NCI-H748 (cell line): ENCODE data around the gene PPM1D.

Experiments
- DNase-seq: peaks from one replicate; lab custom pipeline; 2025; ENCODE audit not compliant: unreplicated experiment; lab: John Stamatoyannopoulos, UW

Gene PPM1D

DNA sequence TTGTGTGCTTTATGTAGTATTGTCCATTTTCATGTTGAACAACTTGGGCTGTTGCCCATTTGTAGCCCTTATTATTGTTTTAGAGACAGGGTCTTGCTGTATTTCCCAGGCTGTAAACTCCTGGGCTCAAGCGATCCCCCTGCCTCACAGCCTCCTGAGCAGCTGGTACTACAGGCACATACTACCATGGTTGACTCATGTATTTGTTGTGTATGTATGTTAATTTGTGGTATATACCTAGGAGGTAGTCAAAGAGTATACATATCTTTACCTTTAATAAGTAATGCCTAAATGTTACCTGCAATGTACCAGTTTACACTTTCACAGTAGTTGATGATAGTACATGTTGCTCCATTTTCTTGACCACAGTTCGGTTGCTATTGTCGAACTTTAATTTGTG lies 18.1 kb downstream of the PPM1D start:
- no peak for DNase-seq

DNA sequence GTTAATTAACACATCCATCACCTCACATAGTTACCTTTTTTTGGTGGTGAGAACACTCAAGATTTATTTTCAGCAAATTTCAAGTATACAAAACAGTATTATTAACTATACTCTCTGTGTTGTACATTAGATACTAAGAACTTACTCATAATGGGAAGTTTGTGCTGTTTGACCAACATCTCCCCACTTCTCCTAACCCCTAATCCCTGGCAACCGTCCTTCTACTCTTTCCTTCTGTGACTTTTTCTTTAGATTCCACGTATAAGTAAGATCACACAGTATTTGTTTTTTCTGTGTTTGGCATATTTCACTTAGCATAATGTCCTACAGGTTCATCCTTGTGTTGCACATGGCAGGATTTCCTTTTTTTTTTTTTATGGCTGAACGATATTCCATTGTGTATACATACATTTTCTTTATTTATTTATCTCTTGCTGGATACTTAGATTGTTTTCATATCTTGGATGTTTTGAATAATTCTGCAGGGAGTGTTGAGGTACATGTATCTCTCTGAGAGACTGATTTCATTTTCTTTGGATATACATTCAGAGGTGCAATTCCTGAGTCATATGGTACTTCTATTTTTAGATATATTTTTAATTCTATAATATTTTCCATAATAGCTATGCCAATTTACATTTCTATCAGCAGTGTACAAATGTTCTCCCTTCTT lies 19.0 kb downstream of the PPM1D start:
- no peak for DNase-seq

DNA sequence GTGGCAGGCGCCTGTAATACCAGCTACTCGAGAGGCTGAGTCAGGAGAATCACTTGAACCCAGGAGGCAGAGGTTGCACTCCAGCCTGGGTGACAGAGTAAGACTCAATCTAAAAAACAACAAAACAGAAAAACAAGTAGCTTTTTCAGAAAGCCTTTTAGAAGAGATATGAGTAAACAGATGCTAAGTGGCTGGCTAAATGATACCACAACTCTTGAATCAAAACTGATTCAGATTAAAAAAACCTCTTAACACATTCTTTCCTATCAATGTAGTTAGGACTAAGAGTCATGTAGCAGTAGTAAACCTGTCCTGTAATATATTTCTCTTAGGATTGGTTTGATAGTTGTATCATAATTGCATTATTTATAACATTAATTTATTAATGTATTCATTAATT lies 23.0 kb downstream of the PPM1D start:
- DNase-seq = no peak

GRCh38 chr17:60623415-60623814 lies 23.4 kb downstream of the PPM1D start:
- DNase-seq = no peak

DNA sequence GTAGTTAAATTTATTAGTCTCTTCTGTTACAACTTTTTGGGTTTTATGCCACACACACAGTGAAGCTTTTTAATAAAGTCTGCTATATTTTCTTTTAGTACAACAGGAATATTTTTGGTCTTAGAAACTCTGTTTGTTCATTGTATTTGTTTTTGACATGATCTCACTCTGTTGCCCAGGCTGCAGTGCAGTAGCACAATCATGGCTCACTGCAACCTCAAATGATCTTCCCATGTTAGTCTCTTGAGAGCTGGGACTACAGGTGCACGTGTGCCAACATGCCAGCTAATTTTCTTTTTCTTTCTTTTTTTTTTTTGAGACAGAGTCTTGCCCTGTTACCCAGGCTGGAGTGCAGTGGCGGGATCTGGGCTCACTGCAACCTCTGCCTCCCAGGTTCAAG lies 27.1 kb downstream of the PPM1D start:
- DNase-seq = no peak

- no peak for DNase-seq
Measured at GRCh38 chr17:60628252-60628889, 28.4 kb downstream of the PPM1D start.

- DNase-seq = no peak
Measured at GRCh38 chr17:60629120-60629519, 29.1 kb downstream of the PPM1D start.

GRCh38 chr17:60630352-60630751 lies 30.4 kb downstream of the PPM1D start:
- DNase-seq = no peak

DNA sequence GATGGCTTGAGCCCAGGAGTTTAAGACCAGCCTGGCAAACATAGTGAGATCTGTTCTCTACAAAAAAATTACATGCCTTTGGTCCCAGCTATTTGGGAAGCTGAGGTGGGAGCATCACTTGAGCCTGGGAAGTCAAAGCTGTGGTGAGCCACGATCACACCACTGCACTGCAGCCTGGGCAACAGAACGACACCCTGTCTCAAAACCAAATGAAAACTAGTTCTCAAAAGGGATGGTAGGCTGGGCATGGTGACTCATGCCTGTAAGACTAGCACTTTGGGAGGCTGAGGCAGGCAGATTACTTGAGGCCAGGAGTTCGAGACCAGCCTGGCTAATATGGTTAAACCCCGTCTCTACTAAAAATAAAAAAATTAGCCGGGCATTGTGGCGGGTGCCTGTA lies 31.1 kb downstream of the PPM1D start:
- DNase-seq = no peak

GRCh38 chr17:60637683-60638082 lies 37.7 kb downstream of the PPM1D start:
- no peak for DNase-seq

DNA sequence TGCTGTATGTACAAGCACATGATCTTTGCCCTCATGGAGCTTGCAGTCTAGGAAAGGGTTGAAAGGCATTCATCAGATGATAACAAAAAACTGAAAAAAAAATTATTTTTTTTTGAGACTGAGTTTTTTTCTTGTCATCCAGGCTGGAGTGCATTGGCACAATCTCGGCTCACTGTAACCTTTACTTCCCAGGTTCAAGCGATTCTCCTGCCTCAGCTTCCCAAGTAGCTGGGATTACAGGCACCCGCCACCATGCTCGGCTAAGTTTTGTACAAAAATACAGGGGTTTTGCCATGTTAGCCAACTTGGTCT lies 39.0 kb downstream of the PPM1D start:
- no peak for DNase-seq

DNA sequence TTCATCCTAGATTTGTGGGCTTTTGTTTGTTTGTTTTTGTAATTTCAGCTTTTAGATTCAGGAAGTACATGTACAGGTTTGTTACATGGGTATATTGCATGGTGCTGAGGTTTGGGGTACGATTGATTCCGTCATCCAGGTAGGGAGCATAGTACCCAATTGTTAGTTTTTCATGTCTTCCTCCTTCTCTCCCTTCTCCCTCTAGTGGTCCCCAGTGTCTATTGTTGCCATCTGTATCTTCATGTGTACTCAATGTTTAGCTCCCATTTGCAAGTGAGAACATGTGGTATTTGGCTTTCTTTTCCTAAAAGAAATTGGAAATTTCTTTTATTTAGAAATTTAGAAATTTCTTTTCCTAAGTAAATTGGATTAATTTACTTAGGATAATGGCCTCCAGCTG lies 40.5 kb downstream of the PPM1D start:
- no peak for DNase-seq

- DNase-seq = no peak
Measured at GRCh38 chr17:60641126-60641525, 41.1 kb downstream of the PPM1D start.

DNA sequence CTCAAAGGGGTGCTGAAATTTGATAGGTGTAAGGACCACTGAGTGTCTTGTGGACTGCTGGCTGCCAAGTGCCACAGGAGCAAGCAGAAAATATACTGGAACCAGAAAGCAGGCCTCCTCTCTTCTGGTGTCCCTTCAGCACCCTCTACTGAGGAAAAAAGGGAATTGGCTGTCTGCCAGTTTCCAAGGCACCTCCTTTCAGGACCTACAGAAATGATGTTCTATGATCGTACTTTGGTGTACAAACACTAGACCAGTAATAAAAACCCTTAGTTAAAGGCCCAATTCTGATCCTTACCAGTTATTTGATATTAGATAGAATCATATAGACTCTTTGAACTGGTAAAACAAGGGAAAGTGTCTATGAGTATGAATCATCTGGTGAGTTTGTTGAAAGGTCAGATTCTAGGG lies 41.8 kb downstream of the PPM1D start:
- DNase-seq = peak; percentile 82

DNA sequence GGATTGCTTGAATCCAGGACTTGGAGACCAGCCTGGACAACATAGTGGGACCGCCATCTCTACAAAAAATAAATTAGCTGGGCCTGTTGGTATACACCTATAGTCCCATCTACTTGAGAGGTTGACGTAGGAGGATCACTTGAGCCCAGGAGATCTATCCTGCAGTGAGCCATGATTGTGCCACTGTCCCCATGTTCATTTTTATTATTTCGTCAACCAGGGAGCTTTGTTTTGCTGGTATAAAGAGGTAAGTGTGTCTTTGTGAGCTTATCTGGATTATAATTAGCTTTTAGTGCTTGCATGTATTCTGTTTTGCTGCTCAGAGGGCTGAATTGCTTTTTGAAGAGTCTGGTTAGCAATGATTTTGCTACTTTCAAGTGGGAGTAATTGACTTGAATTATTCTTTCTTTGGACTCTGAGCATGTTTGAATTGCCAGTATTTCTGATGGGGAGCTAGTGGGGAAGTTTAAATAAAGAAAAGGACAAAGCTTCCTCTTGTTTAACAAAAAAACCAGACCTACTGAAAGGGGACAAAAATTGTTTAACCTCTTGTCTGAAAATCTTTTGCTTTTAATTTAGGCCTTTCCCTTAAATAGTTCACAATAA lies 46.0 kb downstream of the PPM1D start:
- DNase-seq = peak; percentile 3

DNA sequence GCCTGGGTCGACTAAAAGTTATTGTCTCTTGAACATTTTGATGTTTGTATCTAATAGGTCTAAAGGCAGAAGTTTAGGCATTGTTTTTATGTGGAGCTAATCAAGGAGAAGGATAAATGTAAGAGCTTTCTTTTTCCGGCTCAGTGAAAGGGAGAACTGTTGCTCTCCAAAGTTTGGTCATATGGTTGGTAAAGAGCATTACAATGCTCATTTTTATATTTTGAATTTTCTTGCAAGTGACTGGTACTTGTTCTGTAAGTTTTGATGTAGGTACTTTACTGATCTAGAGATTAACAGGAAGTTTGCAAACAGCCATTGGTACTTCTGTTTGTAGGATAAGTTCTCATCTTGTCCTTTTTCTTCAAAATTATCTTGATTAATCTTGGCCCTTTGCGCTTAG lies 46.7 kb downstream of the PPM1D start:
- DNase-seq = no peak

DNA sequence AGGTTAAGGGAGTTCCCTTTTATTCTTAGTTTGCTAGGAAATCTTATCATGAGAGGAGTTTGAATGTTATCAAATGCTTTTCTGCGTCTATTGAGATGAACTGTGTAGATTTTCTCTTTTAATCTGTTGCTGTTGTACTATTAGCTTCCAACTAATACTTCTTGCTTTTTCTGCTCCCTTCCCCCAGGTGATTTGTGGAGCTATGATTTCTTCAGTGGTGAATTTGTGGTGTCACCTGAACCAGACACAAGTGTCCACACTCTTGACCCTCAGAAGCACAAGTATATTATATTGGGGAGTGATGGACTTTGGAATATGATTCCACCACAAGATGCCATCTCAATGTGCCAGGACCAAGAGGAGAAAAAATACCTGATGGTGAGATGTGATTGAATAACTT lies 47.7 kb downstream of the PPM1D start:
- no peak for DNase-seq

- DNase-seq = no peak
Measured at GRCh38 chr17:60652454-60653247, 52.7 kb downstream of the PPM1D start.

GRCh38 chr17:60653569-60653968 lies 53.6 kb downstream of the PPM1D start:
- DNase-seq = no peak

GRCh38 chr17:60656499-60656898 lies 56.5 kb downstream of the PPM1D start:
- DNase-seq = no peak

DNA sequence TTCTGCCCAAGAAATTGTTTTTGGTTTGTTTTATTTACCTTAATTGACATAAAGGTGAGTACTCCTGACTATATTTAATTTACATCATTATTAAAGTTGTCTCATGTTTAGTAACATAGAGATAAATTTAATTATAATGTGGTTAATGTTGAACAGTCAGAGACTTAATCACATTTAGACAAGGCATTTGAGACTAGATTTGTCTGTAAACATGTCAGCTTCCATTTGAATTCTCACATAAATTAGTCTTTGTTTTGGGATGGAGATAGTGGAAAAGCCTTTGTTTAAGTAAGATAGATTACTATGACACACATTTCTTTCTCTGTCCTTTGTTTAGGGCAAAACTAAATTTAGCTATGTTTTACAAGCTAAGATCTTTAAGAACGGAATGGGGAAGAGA lies 59.2 kb downstream of the PPM1D start:
- DNase-seq = no peak

DNA sequence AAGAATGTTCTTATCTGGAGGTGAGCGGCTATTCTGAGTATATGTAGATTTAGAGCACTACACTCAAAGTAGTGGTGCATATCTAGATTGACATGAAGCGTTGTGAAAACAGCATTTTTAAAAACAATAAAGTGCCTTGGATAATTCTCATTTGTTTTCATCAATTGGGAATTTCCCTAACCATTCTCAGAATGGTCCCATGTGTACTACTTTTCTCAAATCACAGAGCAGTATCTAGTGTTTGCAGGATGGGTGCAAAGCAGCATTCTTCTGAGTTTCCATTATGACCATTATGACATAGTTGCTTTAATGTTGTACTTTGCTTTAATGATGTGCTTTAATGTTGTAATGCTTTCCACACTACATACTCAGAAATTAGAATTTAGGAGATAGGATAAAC lies 61.5 kb downstream of the PPM1D start:
- DNase-seq = no peak
